ENCODE results near the gene TMBIM4.
"Not testable (repeated sequence)": the region's sequence is repeated elsewhere in the genome, so short reads cannot be mapped to it uniquely, and the experiment has no call there.

TMBIM4 gene

GRCh38 chr12:66176105-66176900 lies 6.5 kb upstream of the TMBIM4 start:
- no peak overlapping the region for H3K9ac ChIP-seq (ENCODE audit: low read length)
- H3K36me3 ChIP-seq (ENCODE audit: control insufficient read depth, low read depth, low read length) = no peaks in the 10 kb centered on the region
- no peak overlapping the region for H3K4me3 ChIP-seq (ENCODE audit: low read length)
- no peaks in the 10 kb centered on the region for H3K4me1 ChIP-seq (ENCODE audit: control insufficient read depth, low read depth, low read length)
- no peaks in the 10 kb centered on the region for H3K9me3 ChIP-seq (ENCODE audit: control insufficient read depth, low read depth, low read length)
- no peak overlapping the region for H3K27ac ChIP-seq (ENCODE audit: low read length)
- H3K27me3 ChIP-seq (ENCODE audit: control insufficient read depth, insufficient read depth, low read length) = no peaks in the 10 kb centered on the region

GRCh38 chr12:66174391-66175325 lies 4.9 kb upstream of the TMBIM4 start:
- not testable (repeated sequence) for H3K4me3 ChIP-seq (ENCODE audit: low read length); H3K9me3 ChIP-seq (ENCODE audit: control insufficient read depth, low read depth, low read length); H3K4me1 ChIP-seq (ENCODE audit: control insufficient read depth, low read depth, low read length); H3K9ac ChIP-seq (ENCODE audit: low read length); H3K36me3 ChIP-seq (ENCODE audit: control insufficient read depth, low read depth, low read length); H3K27ac ChIP-seq (ENCODE audit: low read length); H3K27me3 ChIP-seq (ENCODE audit: control insufficient read depth, insufficient read depth, low read length)

DNA sequence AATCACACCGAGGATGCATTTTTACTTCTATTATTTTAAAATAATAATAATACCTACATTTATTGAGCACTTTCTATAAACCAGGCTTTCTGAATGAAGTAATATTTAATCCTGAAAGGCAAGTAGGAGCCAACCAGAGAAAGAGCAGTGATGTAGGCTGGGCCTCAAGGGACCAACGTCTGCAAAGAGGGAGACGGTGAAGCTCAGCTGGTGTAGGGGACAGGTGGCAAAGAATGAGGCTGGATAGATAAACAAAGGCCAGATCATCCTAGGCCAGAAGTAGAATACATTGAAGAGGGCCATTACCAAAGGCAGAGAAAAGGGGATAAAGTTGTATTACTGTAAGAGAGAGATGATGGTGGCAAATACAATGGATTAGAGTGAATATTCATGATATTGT lies 810 bp upstream of the TMBIM4 start:
- Histone ChIP-seq H3K9me3 (ENCODE audit: control insufficient read depth, low read depth, low read length) (no peaks in the 10 kb centered on the region), H3K27me3 (ENCODE audit: control insufficient read depth, insufficient read depth, low read length) (no peaks in the 10 kb centered on the region), H3K9ac (ENCODE audit: low read length) (no peak overlapping the region), H3K36me3 (ENCODE audit: control insufficient read depth, low read depth, low read length) (no peaks in the 10 kb centered on the region), H3K27ac (ENCODE audit: low read length) (no peak overlapping the region), H3K4me3 (ENCODE audit: low read length) (peak overlapping the region; percentile 91), H3K4me1 (ENCODE audit: control insufficient read depth, low read depth, low read length) (peaks cover 7% of the 10 kb centered on the region)

GRCh38 chr12:66168410-66168809 lies 1.4 kb downstream of the TMBIM4 start:
- no peak overlapping the region for H3K27ac ChIP-seq (ENCODE audit: low read length)
- H3K4me3 ChIP-seq (ENCODE audit: low read length) = peak overlapping the region; percentile 91
- no peaks in the 10 kb centered on the region for H3K36me3 ChIP-seq (ENCODE audit: control insufficient read depth, low read depth, low read length)
- no peak overlapping the region for H3K9ac ChIP-seq (ENCODE audit: low read length)
- H3K27me3 ChIP-seq (ENCODE audit: control insufficient read depth, insufficient read depth, low read length) = no peaks in the 10 kb centered on the region
- peaks cover 7% of the 10 kb centered on the region for H3K4me1 ChIP-seq (ENCODE audit: control insufficient read depth, low read depth, low read length)
- H3K9me3 ChIP-seq (ENCODE audit: control insufficient read depth, low read depth, low read length) = peaks cover 7% of the 10 kb centered on the region

DNA sequence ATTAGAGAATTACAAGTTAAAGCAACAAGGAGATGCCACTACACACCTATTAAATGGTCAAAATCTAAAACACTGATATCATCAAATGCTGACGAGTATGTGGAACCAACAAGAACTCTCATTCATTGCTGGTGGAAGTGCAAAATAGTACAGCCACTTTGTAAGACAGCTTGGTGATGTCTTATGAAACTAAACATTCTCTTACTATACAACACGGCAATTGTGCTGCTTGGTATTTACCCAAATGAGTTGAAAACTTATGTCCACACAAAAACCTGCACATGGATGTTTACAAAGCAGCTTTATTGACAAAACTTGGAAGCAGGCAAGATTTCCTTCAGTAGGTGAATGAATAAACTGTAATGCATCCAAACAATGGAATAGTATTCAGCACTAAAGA lies 3.2 kb downstream of the TMBIM4 start:
- Histone ChIP-seq H3K27ac (ENCODE audit: low read length) (no peak overlapping the region), H3K4me3 (ENCODE audit: low read length) (no peak overlapping the region), H3K9ac (ENCODE audit: low read length) (no peak overlapping the region), H3K27me3 (ENCODE audit: control insufficient read depth, insufficient read depth, low read length) (no peaks in the 10 kb centered on the region), H3K9me3 (ENCODE audit: control insufficient read depth, low read depth, low read length) (peaks cover 7% of the 10 kb centered on the region), H3K36me3 (ENCODE audit: control insufficient read depth, low read depth, low read length) (no peaks in the 10 kb centered on the region), H3K4me1 (ENCODE audit: control insufficient read depth, low read depth, low read length) (peaks cover 7% of the 10 kb centered on the region)

GRCh38 chr12:66165141-66165540 lies 4.7 kb downstream of the TMBIM4 start:
- H3K27me3 ChIP-seq (ENCODE audit: control insufficient read depth, insufficient read depth, low read length) = no peaks in the 10 kb centered on the region
- H3K36me3 ChIP-seq (ENCODE audit: control insufficient read depth, low read depth, low read length) = no peaks in the 10 kb centered on the region
- no peak overlapping the region for H3K9ac ChIP-seq (ENCODE audit: low read length)
- H3K4me1 ChIP-seq (ENCODE audit: control insufficient read depth, low read depth, low read length) = peaks cover 7% of the 10 kb centered on the region
- H3K9me3 ChIP-seq (ENCODE audit: control insufficient read depth, low read depth, low read length) = peaks cover 7% of the 10 kb centered on the region
- no peak overlapping the region for H3K4me3 ChIP-seq (ENCODE audit: low read length)
- no peak overlapping the region for H3K27ac ChIP-seq (ENCODE audit: low read length)

DNA sequence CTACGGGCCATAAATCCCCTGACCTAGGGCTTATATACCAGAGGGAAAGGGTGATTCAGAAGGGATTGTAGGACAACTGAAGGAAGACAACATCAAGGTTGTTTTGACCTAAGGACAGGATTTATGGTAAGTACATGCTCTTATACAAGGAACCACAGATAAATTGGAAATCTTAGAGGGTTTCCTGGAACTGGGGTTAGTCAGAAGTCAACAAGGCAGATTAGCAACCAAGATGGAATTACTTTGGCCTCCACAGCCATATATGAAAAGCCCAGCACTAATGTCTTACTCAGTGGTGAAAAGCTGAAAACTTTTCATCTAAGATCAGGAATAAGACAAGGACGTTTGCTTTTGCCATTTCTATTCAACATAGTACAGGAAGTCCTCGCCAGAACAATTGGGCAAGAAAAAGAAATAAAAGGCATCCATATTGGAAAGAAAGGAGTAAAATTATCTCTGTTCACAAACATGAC lies 5.4 kb downstream of the TMBIM4 start:
- peaks cover 4% of the 10 kb centered on the region for H3K36me3 ChIP-seq (ENCODE audit: control insufficient read depth, low read depth, low read length)

DNA sequence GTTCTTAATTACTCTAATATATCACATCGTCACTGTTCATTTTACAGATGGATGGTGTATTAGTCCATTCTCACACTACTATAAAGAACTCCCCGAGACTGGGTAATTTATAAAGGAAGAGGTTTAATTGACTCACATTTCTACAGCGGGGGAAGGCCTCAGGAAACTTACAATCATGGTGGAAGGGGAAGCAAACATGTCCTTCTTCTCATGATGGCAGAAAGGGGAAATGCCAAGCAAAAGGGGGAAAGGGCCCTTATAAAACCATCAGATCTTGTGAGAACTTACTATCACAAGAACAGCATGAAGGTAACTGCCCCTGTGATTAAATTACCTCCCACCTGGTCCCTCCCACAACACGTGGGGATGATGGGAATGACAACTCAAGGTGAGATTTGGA lies 6.5 kb downstream of the TMBIM4 start:
- Histone ChIP-seq H3K4me1 (ENCODE audit: control insufficient read depth, low read depth, low read length) (peaks cover under 1% of the 10 kb centered on the region), H3K27ac (ENCODE audit: low read length) (no peak overlapping the region), H3K9ac (ENCODE audit: low read length) (no peak overlapping the region), H3K27me3 (ENCODE audit: control insufficient read depth, insufficient read depth, low read length) (no peaks in the 10 kb centered on the region), H3K9me3 (ENCODE audit: control insufficient read depth, low read depth, low read length) (peaks cover 7% of the 10 kb centered on the region), H3K4me3 (ENCODE audit: low read length) (no peak overlapping the region), H3K36me3 (ENCODE audit: control insufficient read depth, low read depth, low read length) (peaks cover 4% of the 10 kb centered on the region)

More for the DNA sequence above, 5.4 kb downstream of the TMBIM4 start:
- H3K4me1 ChIP-seq (ENCODE audit: control insufficient read depth, low read depth, low read length) = peaks cover 7% of the 10 kb centered on the region
- H3K9ac ChIP-seq (ENCODE audit: low read length) = no peak overlapping the region
- no peak overlapping the region for H3K4me3 ChIP-seq (ENCODE audit: low read length)
- H3K9me3 ChIP-seq (ENCODE audit: control insufficient read depth, low read depth, low read length) = peaks cover 7% of the 10 kb centered on the region
- no peak overlapping the region for H3K27ac ChIP-seq (ENCODE audit: low read length)
- no peaks in the 10 kb centered on the region for H3K27me3 ChIP-seq (ENCODE audit: control insufficient read depth, insufficient read depth, low read length)

GRCh38 chr12:66162701-66163100 lies 7.1 kb downstream of the TMBIM4 start:
- Histone ChIP-seq H3K36me3 (ENCODE audit: control insufficient read depth, low read depth, low read length) (peaks cover 4% of the 10 kb centered on the region), H3K4me1 (ENCODE audit: control insufficient read depth, low read depth, low read length) (no peaks in the 10 kb centered on the region), H3K9ac (ENCODE audit: low read length) (no peak overlapping the region), H3K27me3 (ENCODE audit: control insufficient read depth, insufficient read depth, low read length) (no peaks in the 10 kb centered on the region), H3K4me3 (ENCODE audit: low read length) (no peak overlapping the region), H3K9me3 (ENCODE audit: control insufficient read depth, low read depth, low read length) (peaks cover 7% of the 10 kb centered on the region), H3K27ac (ENCODE audit: low read length) (no peak overlapping the region)

GRCh38 chr12:66160704-66161103 lies 9.1 kb downstream of the TMBIM4 start:
- H3K36me3 ChIP-seq (ENCODE audit: control insufficient read depth, low read depth, low read length) = peaks cover 4% of the 10 kb centered on the region
- H3K27me3 ChIP-seq (ENCODE audit: control insufficient read depth, insufficient read depth, low read length) = no peaks in the 10 kb centered on the region

GRCh38 chr12:66159123-66159522 lies 10.7 kb downstream of the TMBIM4 start:
- Histone ChIP-seq H3K27me3 (ENCODE audit: control insufficient read depth, insufficient read depth, low read length) (no peaks in the 10 kb centered on the region), H3K4me1 (ENCODE audit: control insufficient read depth, low read depth, low read length) (no peaks in the 10 kb centered on the region), H3K4me3 (ENCODE audit: low read length) (no peak overlapping the region), H3K36me3 (ENCODE audit: control insufficient read depth, low read depth, low read length) (peaks cover 4% of the 10 kb centered on the region), H3K9me3 (ENCODE audit: control insufficient read depth, low read depth, low read length) (no peaks in the 10 kb centered on the region), H3K27ac (ENCODE audit: low read length) (no peak overlapping the region), H3K9ac (ENCODE audit: low read length) (no peak overlapping the region)

More at GRCh38 chr12:66160704-66161103, 9.1 kb downstream of the TMBIM4 start:
- Histone ChIP-seq H3K4me3 (ENCODE audit: low read length) (no peak overlapping the region), H3K9me3 (ENCODE audit: control insufficient read depth, low read depth, low read length) (peaks cover 7% of the 10 kb centered on the region), H3K27ac (ENCODE audit: low read length) (no peak overlapping the region), H3K4me1 (ENCODE audit: control insufficient read depth, low read depth, low read length) (no peaks in the 10 kb centered on the region), H3K9ac (ENCODE audit: low read length) (no peak overlapping the region)
